Cardiac septum (tissue), 1 donor: ENCODE results near the gene ALG3. TPM values are rescaled to one million over a fixed set of nuclear protein-coding genes. Genes with fewer than 3 reads are reported as not detected.

ENCODE experiments used
- DNase-seq: peaks from one replicate; pipeline ENCODE4 v3.0.0-alpha.2; 2020; ENCODE audit warnings: low spot score
- intact Hi-C: fragments of 100-400 bp; cut with DNase I; formaldehyde crosslinking; loops from one replicate; pipeline ENCODE4 v1.14.0; 2022
- microRNA-seq: library from miRNA; unstranded; fragments of <30 nt; microRNA quantifications from one replicate; pipeline ENCODE4 v1.2.0, GENCODE V29; 2020
- total RNA-seq: library from RNA; stranded (reverse); fragmentation: NEBNext Ultra II Directional; extraction: Animal tissue kit (Norgen Biotek cat#: 25700); gene quantifications from one replicate; pipeline ENCODE4 v1.2.1, GENCODE V29; 2021
- donor health status: DM: no; HTN: no; CAD: no.

Gene ALG3
- total RNA-seq, 1 donor from 2014 or later = 14.1 TPM

GRCh38 chr3:184211297-184211696 lies 37.5 kb downstream of the ALG3 start:
- intact Hi-C loops = no loop called here
- no peak for DNase-seq

- no peak for DNase-seq
- intact Hi-C loops = no loop called here
Observed at GRCh38 chr3:184209146-184209923, 39.4 kb downstream of the ALG3 start.

GRCh38 chr3:184203526-184203925 lies 45.2 kb downstream of the ALG3 start:
- intact Hi-C loops = no loop called here
- no peak for DNase-seq

GRCh38 chr3:184200825-184201224 lies 47.9 kb downstream of the ALG3 start:
- DNase-seq = no peak
- intact Hi-C loops = no loop called here

GRCh38 chr3:184198509-184198908 lies 50.3 kb downstream of the ALG3 start:
- DNase-seq = no peak
- intact Hi-C loops = no loop called here

GRCh38 chr3:184196536-184196935 lies 52.2 kb downstream of the ALG3 start:
- DNase-seq = no peak
- intact Hi-C loops = no loop called here

- no peak for DNase-seq
Observed at GRCh38 chr3:184193991-184194539, 54.7 kb downstream of the ALG3 start.

GRCh38 chr3:184192889-184193288 lies 55.9 kb downstream of the ALG3 start:
- intact Hi-C loops = no loop called here
- no peak for DNase-seq

More at GRCh38 chr3:184193991-184194539, 54.7 kb downstream of the ALG3 start:
- intact Hi-C loops = no loop called here

Small RNA genes within 50 kb of the gene (microRNA-seq; reads per million reads assigned to microRNA genes)
- gene MIR1224 = not detected

Other genes with a start within 250 kb of the ALG3 start
- 34.6 TPM for gene ABCC5, start 231.1 kb downstream of the ALG3 start, total RNA-seq
- not detected for gene HTR3D, start 217.2 kb downstream of the ALG3 start, total RNA-seq
- gene HTR3C, start 195.9 kb downstream of the ALG3 start, total RNA-seq = not detected
- not detected for gene HTR3E, start 151.9 kb downstream of the ALG3 start, total RNA-seq
- gene EIF2B5, start 113.6 kb downstream of the ALG3 start, total RNA-seq = 33.4 TPM
- gene DVL3, start 93.6 kb downstream of the ALG3 start, total RNA-seq = 68.6 TPM
- gene AP2M1, start 74.1 kb downstream of the ALG3 start, total RNA-seq = 317 TPM
- 61.5 TPM for gene ABCF3, start 62.8 kb downstream of the ALG3 start, total RNA-seq
- gene VWA5B2, start 19.4 kb downstream of the ALG3 start, total RNA-seq = not detected
- 1.5 TPM for gene EEF1AKMT4, start 710 bp upstream of the ALG3 start, total RNA-seq
- gene CAMK2N2, start 12.6 kb upstream of the ALG3 start, total RNA-seq = 0.30 TPM
- 0.19 TPM for gene ECE2, start 27.1 kb upstream of the ALG3 start, total RNA-seq
- 217 TPM for gene PSMD2, start 50.3 kb upstream of the ALG3 start, total RNA-seq
- gene EIF4G1, start 65.6 kb upstream of the ALG3 start, total RNA-seq = 284 TPM
- gene FAM131A, start 88.6 kb upstream of the ALG3 start, total RNA-seq = 43.3 TPM
- gene CLCN2, start 112.6 kb upstream of the ALG3 start, total RNA-seq = 3.1 TPM
- 23.2 TPM for gene POLR2H, start 112.7 kb upstream of the ALG3 start, total RNA-seq
- 0.48 TPM for gene THPO, start 129.2 kb upstream of the ALG3 start, total RNA-seq
- 7.0 TPM for gene CHRD, start 131.1 kb upstream of the ALG3 start, total RNA-seq